ENCODE data around the gene SNAPC1.
A peak's percentile ranks its signal among the peaks of the same experiment; 100 is the strongest.

SNAPC1 gene

GRCh38 chr14:61811882-61812346, 49.7 kb downstream of the SNAPC1 start:
- DNase-seq = peak in 2 of 51 donors; percentile 3 to 15

- peak in 14 of 51 donors; percentile 5 to 54 (median 24) for DNase-seq
Observed at GRCh38 chr14:61812347-61813095, 50.3 kb downstream of the SNAPC1 start, which contains the start of gene SYT16. SYT16 (plus strand) TSS chr14:61812703.

GRCh38 chr14:61813096-61813606, 50.9 kb downstream of the SNAPC1 start:
- peak in 7 of 51 donors; percentile 7 to 53 (median 32) for DNase-seq

GRCh38 chr14:61822458-61822857, 60.2 kb downstream of the SNAPC1 start:
- no peak for DNase-seq

GRCh38 chr14:61832783-61833182, 70.6 kb downstream of the SNAPC1 start:
- no peak for DNase-seq

- DNase-seq = no peak
Observed at GRCh38 chr14:61836184-61836583, 74.0 kb downstream of the SNAPC1 start.

- DNase-seq = no peak
Observed at GRCh38 chr14:61836807-61837206, 74.6 kb downstream of the SNAPC1 start.

- DNase-seq = peak in 46 of 51 donors; percentile 5 to 86 (median 50)
Observed at GRCh38 chr14:61837336-61838229, 75.4 kb downstream of the SNAPC1 start.

GRCh38 chr14:61838661-61839245, 76.5 kb downstream of the SNAPC1 start:
- no peak for DNase-seq

- DNase-seq = no peak
Observed at GRCh38 chr14:61839507-61839906, 77.3 kb downstream of the SNAPC1 start.

GRCh38 chr14:61841145-61841544, 78.9 kb downstream of the SNAPC1 start:
- DNase-seq = no peak
